GM23338 (cell line): ENCODE results near the gene TNFRSF21. TPM values are rescaled to one million over a fixed set of nuclear protein-coding genes. Genes with fewer than 3 reads are reported as not detected.
"Not testable (repeated sequence)": the region's sequence is repeated elsewhere in the genome, so short reads cannot be mapped to it uniquely, and the experiment has no call there.

Source experiments
- ATAC-seq: fragments of 200-7000 bp; cut with Tn5 transposase; 3 replicates; pipeline ENCODE4 v1.9.1; 2020
- DNase-seq: peaks from one replicate; pipeline ENCODE4 v3.0.0-alpha.2; 2015; ENCODE audit warnings: low spot score
- H2AFZ ChIP-seq: fragments of 200-600 bp; sonication (generic); 2 replicates; pipeline ENCODE4 v1.8.0; 2016; ENCODE audit warnings: antibody characterized with exemption, mild to moderate bottlenecking, moderate library complexity
- H3F3A ChIP-seq: fragments of 200-600 bp; sonication (generic); replicated peaks from 2 replicates; pipeline ENCODE4 v1.8.0; 2017; ENCODE audit warnings: antibody characterized with exemption, mixed run types, low read depth
- H3K27ac ChIP-seq: fragments of 200-600 bp; sonication (generic); 2 replicates; pipeline ENCODE4 v1.6.1; 2016; ENCODE audit warnings: low read depth
- H3K27me3 ChIP-seq: fragments of 200-600 bp; sonication (generic); 2 replicates; pipeline ENCODE4 v1.8.0; 2016; ENCODE audit warnings: mild to moderate bottlenecking, mixed run types, moderate library complexity; ENCODE audit not compliant: insufficient read depth
- H3K36me3 ChIP-seq: fragments of 200-600 bp; sonication (generic); 2 replicates; pipeline ENCODE4 v1.8.0; 2016; ENCODE audit warnings: mild to moderate bottlenecking; ENCODE audit not compliant: insufficient read depth
- H3K4me1 ChIP-seq: fragments of 200-600 bp; sonication (generic); 2 replicates; pipeline ENCODE4 v1.8.0; 2016; ENCODE audit warnings: mild to moderate bottlenecking, moderate library complexity; ENCODE audit not compliant: insufficient read depth
- H3K4me2 ChIP-seq: fragments of 200-600 bp; sonication (generic); 2 replicates; pipeline ENCODE4 v1.7.1; 2017; ENCODE audit warnings: mixed run types
- H3K4me3 ChIP-seq: fragments of 200-600 bp; sonication (generic); 2 replicates; pipeline ENCODE4 v1.6.1; 2016; ENCODE audit warnings: mixed run types
- H3K79me2 ChIP-seq: fragments of 200-600 bp; sonication (generic); replicated peaks from 2 replicates; pipeline ENCODE4 v1.8.0; 2017; ENCODE audit warnings: mild to moderate bottlenecking; ENCODE audit not compliant: insufficient read depth
- H3K9me2 ChIP-seq: fragments of 200-600 bp; sonication (generic); 2 replicates; pipeline ENCODE4 v1.8.0; 2017; ENCODE audit not compliant: insufficient read depth
- H4K20me1 ChIP-seq: fragments of 200-600 bp; sonication (generic); replicated peaks from 2 replicates; pipeline ENCODE4 v1.8.0; 2017; ENCODE audit warnings: mild to moderate bottlenecking; ENCODE audit not compliant: insufficient read depth
- H3K27ac Mint-ChIP-seq: 2 replicates; pipeline ENCODE4 v1.8.0; 2020; ENCODE audit warnings: inconsistent platforms, mild to moderate bottlenecking, moderate library complexity, mixed read lengths
- H3K27me3 Mint-ChIP-seq: 3 replicates; pipeline ENCODE4 v1.8.0; 2022; ENCODE audit warnings: low read depth, mild to moderate bottlenecking, moderate library complexity, mixed read lengths, inconsistent platforms; ENCODE audit not compliant: insufficient read depth, poor library complexity
- H3K36me3 Mint-ChIP-seq: 3 replicates; pipeline ENCODE4 v1.8.0; 2021; ENCODE audit warnings: low read depth, mild to moderate bottlenecking, inconsistent platforms, moderate library complexity, mixed read lengths
- H3K4me1 Mint-ChIP-seq: 3 replicates; pipeline ENCODE4 v1.8.0; 2020; ENCODE audit warnings: mild to moderate bottlenecking, inconsistent platforms, mixed read lengths
- H3K4me3 Mint-ChIP-seq: 3 replicates; pipeline ENCODE4 v1.8.0; 2021; ENCODE audit warnings: moderate library complexity, mild to moderate bottlenecking, inconsistent platforms, mixed read lengths
- H3K9me3 Mint-ChIP-seq: 3 replicates; pipeline ENCODE4 v1.8.0; 2020; ENCODE audit warnings: moderate library complexity, mild to moderate bottlenecking, inconsistent platforms, mixed read lengths
- CTCF ChIP-seq, 2 experiments: fragments of 200-600 bp in 1 of 2; sonication (generic) in 1 of 2; conservative IDR thresholded peaks; 2 replicates each; pipeline versions ENCODE4 v1.5.1 to v1.6.1; 2016 to 2017; ENCODE audit warnings: antibody characterized with exemption in 2 of 2, low read depth in 2 of 2, mild to moderate bottlenecking in 2 of 2, moderate library complexity in 1 of 2
- EZH2phosphoT487 ChIP-seq: fragments of 200-600 bp; sonication (generic); IDR thresholded peaks from one replicate; pipeline ENCODE4 v1.8.1; 2018; ENCODE audit warnings: antibody characterized with exemption; ENCODE audit not compliant: unreplicated experiment
- JUNB ChIP-seq: IDR thresholded peaks from one replicate; pipeline ENCODE4 v1.6.1; 2016; ENCODE audit warnings: antibody characterized with exemption; ENCODE audit not compliant: unreplicated experiment
- NANOG ChIP-seq: IDR thresholded peaks from 2 replicates; pipeline ENCODE4 v1.6.1; 2016; ENCODE audit warnings: antibody characterized with exemption, borderline replicate concordance
- REST ChIP-seq: IDR thresholded peaks from one replicate; pipeline ENCODE4 v1.6.1; 2018; ENCODE audit warnings: antibody characterized with exemption; ENCODE audit not compliant: unreplicated experiment
- STAT1 ChIP-seq: IDR thresholded peaks from one replicate; pipeline ENCODE4 v1.6.1; 2016; ENCODE audit warnings: antibody characterized with exemption; ENCODE audit not compliant: unreplicated experiment
- ZNF331 ChIP-seq: fragments of 250-450 bp; sonication (Bioruptor Pico); IDR thresholded peaks from 2 replicates; pipeline ENCODE4 v1.5.0; 2020; ENCODE audit warnings: low read depth, mild to moderate bottlenecking, moderate library complexity
- polyA plus RNA-seq: library from polyadenylated mRNA; unstranded; fragments of >200 nt; fragmentation: Nextera tagmentation; extraction: Ambion mirVana; gene quantifications from 2 replicates; pipeline ENCODE4 v1.2.1, GENCODE V29; 2016
- total RNA-seq: library from RNA; depleted of rRNA; stranded (reverse); fragments of >200 nt; shearing (Covaris generic); gene quantifications from 2 replicates; pipeline ENCODE4 v1.2.3, GENCODE V29; 2014

TNFRSF21 gene
- total and polyA plus RNA-seq, 2 experiments from 2014 or later = 22.1 to 48.1 TPM

- not testable (repeated sequence) for H3K4me3 ChIP-seq, H3K27ac Mint-ChIP-seq, H3K36me3 ChIP-seq, H4K20me1 ChIP-seq, ATAC-seq, H3K27me3 Mint-ChIP-seq, H3K79me2 ChIP-seq, H3K4me1 Mint-ChIP-seq, H2AFZ ChIP-seq, H3K4me1 ChIP-seq, H3K9me2 ChIP-seq, DNase-seq, H3K27ac ChIP-seq, H3K4me2 ChIP-seq, H3K27me3 ChIP-seq, H3K4me3 Mint-ChIP-seq, H3F3A ChIP-seq
- H3K36me3 Mint-ChIP-seq = peaks cover 29% of the 10 kb centered on the region; the same call in 2 of the 3 replicates
- H3K9me3 Mint-ChIP-seq = peaks cover 44% of the 10 kb centered on the region
Observed at GRCh38 chr6:47315181-47315580, 5.5 kb upstream of the TNFRSF21 start.

- peak overlapping the region; percentile 96 for H3K4me3 Mint-ChIP-seq
- peaks cover 20% of the 10 kb centered on the region for H3K9me3 Mint-ChIP-seq
- H3K9me2 ChIP-seq = no peaks in the 10 kb centered on the region; the same call in 1 of the 2 replicates
- peaks cover 26% of the 10 kb centered on the region for H3K4me1 ChIP-seq
- ATAC-seq = no peak; the same call in 1 of the 3 replicates
- no peak overlapping the region for H3K27ac ChIP-seq
- peaks cover 5% of the 10 kb centered on the region; the same call in 1 of the 2 replicates for H3K36me3 ChIP-seq
- peak overlapping the region; percentile 66; the same call in 1 of the 2 replicates for H2AFZ ChIP-seq
- peak overlapping the region; percentile 91 for H3K4me3 ChIP-seq
- H3K27me3 ChIP-seq = no peaks in the 10 kb centered on the region
- peak overlapping the region; percentile 92 for H3K4me2 ChIP-seq
- peaks cover 14% of the 10 kb centered on the region for H3K27me3 Mint-ChIP-seq
- H3F3A ChIP-seq = no peaks in the 10 kb centered on the region
- peaks cover 30% of the 10 kb centered on the region for H3K36me3 Mint-ChIP-seq
- H3K79me2 ChIP-seq = peaks cover 39% of the 10 kb centered on the region
- TF ChIP-seq CTCF (conservative IDR thresholded peaks at IDR 0.05; ENCODE audit: low read depth in 2 of 2) (no peak), STAT1 (no peak), REST (no peak), EZH2phosphoT487 (no peak), ZNF331 (CRISPR knock-in tag) (no peak), NANOG (no peak), JUNB (no peak)
- H4K20me1 ChIP-seq = peaks cover 20% of the 10 kb centered on the region
- peak overlapping the region; percentile 32 for H3K27ac Mint-ChIP-seq
- H3K4me1 Mint-ChIP-seq = peaks cover 32% of the 10 kb centered on the region
- no peak for DNase-seq
Observed at GRCh38 chr6:47310131-47310480, 401 bp upstream of the TNFRSF21 start.
